Neural cell (in vitro differentiated cells): ENCODE results near the gene RGS3. TPM values are rescaled to one million over a fixed set of nuclear protein-coding genes. Genes with fewer than 3 reads are reported as not detected.

Experiments
- H2AFZ ChIP-seq: fragments of 200-600, 300-800 bp; sonication (generic), shearing (Covaris generic); 2 replicates; pipeline ENCODE4 v1.6.0; 2014; ENCODE audit warnings: low read depth, mild to moderate bottlenecking, antibody characterized with exemption, low read length, moderate library complexity
- H3F3A ChIP-seq: fragments of 200-600 bp; shearing (Covaris generic); 2 replicates; pipeline ENCODE4 v1.6.1; 2016; ENCODE audit warnings: mild to moderate bottlenecking, moderate library complexity, mixed read lengths, antibody characterized with exemption, low read length; ENCODE audit not compliant: insufficient read depth, poor library complexity, severe bottlenecking
- H3K27ac ChIP-seq: fragments of 200-600, 300-800 bp; sonication (generic), shearing (Covaris generic); 2 replicates; pipeline ENCODE4 v1.5.1; 2014; ENCODE audit warnings: mild to moderate bottlenecking, low read length, moderate library complexity
- H3K27me3 ChIP-seq: fragments of 300-800, 200-600 bp; sonication (generic), shearing (Covaris generic); 2 replicates; pipeline ENCODE4 v1.6.0; 2014; ENCODE audit warnings: mild to moderate bottlenecking, low read depth, low read length, moderate library complexity; ENCODE audit not compliant: insufficient read depth
- H3K36me3 ChIP-seq: fragments of 300-800, 200-600 bp; sonication (generic), shearing (Covaris generic); 2 replicates; pipeline ENCODE4 v1.5.1; 2014; ENCODE audit warnings: mild to moderate bottlenecking, antibody characterized with exemption, low read length, moderate library complexity; ENCODE audit not compliant: insufficient read depth
- H3K4me2 ChIP-seq: fragments of 300-800, 200-600 bp; sonication (generic), shearing (Covaris generic); 2 replicates; pipeline ENCODE4 v1.6.0; 2014; ENCODE audit warnings: mild to moderate bottlenecking, low read length
- H3K4me3 ChIP-seq: fragments of 300-800, 200-600 bp; sonication (generic), shearing (Covaris generic); 2 replicates; pipeline ENCODE4 v1.5.1; 2014; ENCODE audit warnings: mild to moderate bottlenecking, low read length, moderate library complexity
- H3K79me2 ChIP-seq: fragments of 200-600 bp; shearing (Covaris generic); replicated peaks from 2 replicates; pipeline ENCODE4 v1.6.0; 2014; ENCODE audit warnings: mild to moderate bottlenecking, low read length, moderate library complexity; ENCODE audit not compliant: insufficient read depth
- H3K9ac ChIP-seq: fragments of 300-800, 200-600 bp; sonication (generic), shearing (Covaris generic); 2 replicates; pipeline ENCODE4 v1.6.1; 2016; ENCODE audit warnings: mild to moderate bottlenecking, low read length, mixed read lengths
- H3K9me2 ChIP-seq: fragments of 200-600 bp; shearing (Covaris generic); 2 replicates; pipeline ENCODE4 v1.6.1; 2016; ENCODE audit warnings: mild to moderate bottlenecking, low read length, mixed read lengths; ENCODE audit not compliant: insufficient read depth
- H3K9me3 ChIP-seq: fragments of 200-600, 300-800 bp; sonication (generic), shearing (Covaris generic); 2 replicates; pipeline ENCODE4 v1.6.1; 2016; ENCODE audit warnings: mild to moderate bottlenecking, mixed run types, low read length, moderate library complexity, mixed read lengths
- H4K20me1 ChIP-seq: fragments of 200-600 bp; shearing (Covaris generic); 2 replicates; pipeline ENCODE4 v1.6.1; 2016; ENCODE audit warnings: mild to moderate bottlenecking, mixed run types; ENCODE audit not compliant: insufficient read depth
- CTCF ChIP-seq: fragments of 450-650 bp; IDR thresholded peaks from 2 replicates; pipeline ENCODE4 v1.5.1; 2014; ENCODE audit warnings: antibody characterized with exemption, mild to moderate bottlenecking, moderate library complexity; ENCODE audit not compliant: poor library complexity, severe bottlenecking
- EP300 ChIP-seq: fragments of 450-650 bp; conservative IDR thresholded peaks from 2 replicates; pipeline ENCODE4 v1.6.1; 2014; ENCODE audit warnings: antibody characterized with exemption, mild to moderate bottlenecking, moderate library complexity; ENCODE audit not compliant: poor library complexity, severe bottlenecking
- EZH2 ChIP-seq: fragments of 200-600, 300-800 bp; shearing (Covaris generic), sonication (generic); IDR thresholded peaks from 2 replicates; pipeline ENCODE4 v1.6.1; 2014; ENCODE audit warnings: antibody characterized with exemption, low read length, borderline replicate concordance, mild to moderate bottlenecking; ENCODE audit not compliant: insufficient read depth, poor library complexity, severe bottlenecking
- MXI1 ChIP-seq: fragments of 450-650 bp; conservative IDR thresholded peaks from 2 replicates; pipeline ENCODE4 v1.6.1; 2014; ENCODE audit warnings: antibody characterized with exemption, mild to moderate bottlenecking; ENCODE audit not compliant: poor library complexity, severe bottlenecking
- POLR2AphosphoS5 ChIP-seq: IDR thresholded peaks from 2 replicates; pipeline ENCODE4 v1.6.1; 2012
- RAD21 ChIP-seq: fragments of 450-650 bp; conservative IDR thresholded peaks from 2 replicates; pipeline ENCODE4 v1.6.1; 2014; ENCODE audit warnings: antibody characterized with exemption, mild to moderate bottlenecking, moderate library complexity
- REST ChIP-seq: IDR thresholded peaks from 2 replicates; pipeline ENCODE4 v1.6.1; 2012; ENCODE audit warnings: borderline replicate concordance
- SMC3 ChIP-seq: fragments of 450-650 bp; conservative IDR thresholded peaks from 2 replicates; pipeline ENCODE4 v1.6.1; 2014; ENCODE audit warnings: antibody characterized with exemption, mild to moderate bottlenecking, moderate library complexity; ENCODE audit not compliant: poor library complexity
- TAF1 ChIP-seq: IDR thresholded peaks from 2 replicates; pipeline ENCODE4 v1.6.1; 2012; ENCODE audit warnings: low read depth
- polyA plus RNA-seq: library from polyadenylated mRNA; depleted of rRNA; stranded (reverse); fragments of >200 nt; gene quantifications from 2 replicates; pipeline ENCODE4 v1.2.3, GENCODE V29; 2014

RGS3 gene
- polyA plus RNA-seq, 1 donor from 2014 or later, result 25.3 TPM

GRCh38 chr9:113526841-113527240, 63.3 kb downstream of the RGS3 start:
- H3K9me2 ChIP-seq, result no peaks in the 10 kb centered on the region
- no peaks in the 10 kb centered on the region for H3K36me3 ChIP-seq
- no peak overlapping the region for H3K27ac ChIP-seq
- H3K9ac ChIP-seq, result no peak overlapping the region
- H3K4me2 ChIP-seq, result no peak overlapping the region
- H4K20me1 ChIP-seq, result no peaks in the 10 kb centered on the region
- H3F3A ChIP-seq, result no peaks in the 10 kb centered on the region
- H2AFZ ChIP-seq, result no peak overlapping the region
- H3K27me3 ChIP-seq, result no peaks in the 10 kb centered on the region
- no peak overlapping the region for H3K4me3 ChIP-seq
- no peaks in the 10 kb centered on the region for H3K79me2 ChIP-seq
- no peaks in the 10 kb centered on the region for H3K9me3 ChIP-seq
- TF ChIP-seq POLR2AphosphoS5 (no peak), REST (no peak), CTCF (no peak), RAD21 (no peak), MXI1 (no peak), TAF1 (no peak), EZH2 (no peak), EP300 (no peak), SMC3 (no peak)

GRCh38 chr9:113528088-113528487, 64.6 kb downstream of the RGS3 start:
- Histone ChIP-seq H3K9me3 (no peaks in the 10 kb centered on the region), H2AFZ (no peak overlapping the region), H3K79me2 (no peaks in the 10 kb centered on the region), H3K36me3 (no peaks in the 10 kb centered on the region), H3K27ac (no peak overlapping the region), H4K20me1 (no peaks in the 10 kb centered on the region), H3F3A (no peaks in the 10 kb centered on the region), H3K27me3 (no peaks in the 10 kb centered on the region), H3K4me2 (no peak overlapping the region), H3K4me3 (no peak overlapping the region), H3K9me2 (no peaks in the 10 kb centered on the region), H3K9ac (no peak overlapping the region)
- TF ChIP-seq TAF1 (no peak), CTCF (no peak), EP300 (no peak), POLR2AphosphoS5 (no peak), MXI1 (no peak), EZH2 (no peak), REST (no peak), RAD21 (no peak), SMC3 (no peak)
